ENCODE measurements around the gene SMYD5.
A peak's percentile ranks its signal among the peaks of the same experiment; 100 is the strongest.

The SMYD5 gene

DNA sequence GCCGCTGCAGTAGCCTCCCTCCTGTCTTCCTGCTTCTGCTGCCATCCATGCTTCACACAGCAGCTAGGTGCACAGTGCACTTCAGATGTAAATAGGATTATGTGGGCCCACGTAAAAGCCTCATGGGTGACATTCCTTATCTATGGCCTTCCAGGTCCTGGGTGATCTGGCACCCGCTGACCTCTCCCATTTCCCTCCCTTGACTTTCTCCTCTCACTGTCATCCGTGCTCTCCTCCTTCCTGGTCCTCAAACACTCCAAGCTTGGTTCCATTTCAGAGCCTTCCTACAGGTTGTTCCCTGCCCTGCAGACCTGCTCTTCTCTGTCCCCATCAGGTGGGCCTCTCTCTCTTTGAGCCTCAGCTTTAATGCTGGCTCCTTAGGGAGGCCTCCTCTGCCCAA is 4.0 kb upstream of the SMYD5 start:
- H3K27me3 ChIP-seq (replicated peaks; ENCODE audit: control insufficient read depth, insufficient read depth, low read length), result peaks cover 18% of the 10 kb centered on the region

DNA sequence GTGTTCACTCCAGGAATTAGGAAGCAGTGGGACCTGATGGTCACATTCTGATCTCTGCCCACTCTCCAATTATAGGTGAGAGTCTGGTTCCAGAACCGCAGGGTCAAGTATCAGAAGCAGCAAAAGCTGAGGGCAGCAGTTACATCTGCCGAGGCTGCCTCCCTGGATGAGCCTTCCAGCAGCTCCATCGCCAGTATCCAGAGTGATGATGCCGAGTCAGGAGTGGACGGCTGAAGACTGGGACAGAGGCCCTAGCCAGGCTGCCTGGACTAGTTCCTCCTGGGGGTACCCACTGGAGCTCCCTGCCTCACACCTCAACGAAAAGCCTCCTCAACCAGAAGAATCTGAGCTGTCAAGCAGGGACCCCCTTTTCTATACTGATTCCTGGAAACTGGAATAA is 3.3 kb upstream of the SMYD5 start:
- Histone ChIP-seq H3K4me1 (ENCODE audit: control insufficient read depth, insufficient read depth, low read length) (peaks cover 31% of the 10 kb centered on the region), H3K27me3 (replicated peaks; ENCODE audit: control insufficient read depth, insufficient read depth, low read length) (peaks cover 13% of the 10 kb centered on the region), H3K36me3 (ENCODE audit: control insufficient read depth, insufficient read depth, low read length, severe bottlenecking) (no peaks in the 10 kb centered on the region), H3K9ac (ENCODE audit: low read length) (no peak overlapping the region), H3K4me3 (ENCODE audit: low read length) (no peak overlapping the region), H3K9me3 (ENCODE audit: control insufficient read depth, low read length) (no peaks in the 10 kb centered on the region)
- DNase-seq (ENCODE audit: low read depth), result no peak

More for the DNA sequence above, 4.0 kb upstream of the SMYD5 start:
- Histone ChIP-seq H3K36me3 (ENCODE audit: control insufficient read depth, insufficient read depth, low read length, severe bottlenecking) (no peaks in the 10 kb centered on the region), H3K9me3 (ENCODE audit: control insufficient read depth, low read length) (no peaks in the 10 kb centered on the region), H3K4me1 (ENCODE audit: control insufficient read depth, insufficient read depth, low read length) (peaks cover 25% of the 10 kb centered on the region), H3K4me3 (ENCODE audit: low read length) (no peak overlapping the region), H3K9ac (ENCODE audit: low read length) (no peak overlapping the region)
- no peak for DNase-seq (ENCODE audit: low read depth)

DNA sequence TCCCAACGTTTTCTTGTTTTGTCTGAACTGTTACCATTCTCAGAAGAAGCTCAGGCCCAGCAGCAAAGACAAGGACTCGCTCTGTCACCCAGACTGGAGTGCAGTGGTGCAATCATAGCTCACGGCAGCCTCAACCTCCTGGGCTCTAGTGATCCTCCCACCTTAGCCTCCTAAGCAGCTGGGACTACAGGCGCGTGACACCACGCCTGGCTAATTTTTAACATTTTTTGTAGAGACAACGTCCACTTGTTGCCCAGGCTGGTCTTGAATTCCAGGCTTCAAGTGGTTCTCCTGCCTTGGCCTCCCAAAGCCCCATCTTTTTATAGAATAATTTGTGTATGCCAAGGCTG is 2.0 kb upstream of the SMYD5 start:
- peaks cover 33% of the 10 kb centered on the region for H3K4me1 ChIP-seq (ENCODE audit: control insufficient read depth, insufficient read depth, low read length)

DNA sequence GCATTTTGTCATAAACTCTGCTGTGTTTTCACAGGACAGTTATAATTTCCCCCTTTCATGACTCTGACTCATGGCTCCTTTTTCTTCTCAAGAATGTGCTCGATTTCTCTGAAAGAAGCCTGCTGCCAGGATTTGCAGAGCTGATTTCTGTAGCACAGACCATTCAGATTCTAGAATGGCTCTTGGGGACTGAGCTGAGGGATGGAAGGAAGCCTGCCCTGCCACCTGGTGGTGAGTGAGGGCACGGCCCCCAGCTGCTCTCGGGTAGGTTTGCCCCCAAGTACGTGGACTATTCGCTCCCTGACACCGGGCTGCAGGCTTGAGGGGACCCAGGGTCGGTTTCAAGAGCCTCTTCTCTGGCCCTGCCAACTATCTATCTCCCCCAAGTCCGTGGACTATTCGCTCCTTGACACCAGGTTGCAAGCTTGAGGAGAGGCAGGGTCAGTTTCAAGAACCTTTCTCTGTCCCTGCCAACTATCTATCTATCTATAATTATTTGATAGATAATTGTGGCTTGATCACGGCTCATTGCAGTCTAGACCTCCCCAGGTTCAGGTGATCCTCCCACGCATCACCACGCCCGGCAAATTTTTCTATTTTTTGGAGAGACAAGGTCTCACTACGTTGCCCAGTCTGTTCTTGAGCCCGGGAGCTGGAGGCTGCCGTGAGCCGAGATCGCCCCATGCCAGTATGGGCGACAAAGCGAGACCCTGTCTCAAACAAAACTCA is 1.4 kb upstream of the SMYD5 start:
- Histone ChIP-seq H3K9ac (ENCODE audit: low read length) (peak overlapping the region; percentile 93), H3K4me3 (ENCODE audit: low read length) (no peak overlapping the region)
- DNase-seq (ENCODE audit: low read depth), result peak; percentile 92

More for the DNA sequence above, 2.0 kb upstream of the SMYD5 start:
- H3K9me3 ChIP-seq (ENCODE audit: control insufficient read depth, low read length), result no peaks in the 10 kb centered on the region
- no peak overlapping the region for H3K4me3 ChIP-seq (ENCODE audit: low read length)
- peak overlapping the region; percentile 3 for H3K9ac ChIP-seq (ENCODE audit: low read length)
- H3K36me3 ChIP-seq (ENCODE audit: control insufficient read depth, insufficient read depth, low read length, severe bottlenecking), result no peaks in the 10 kb centered on the region
- DNase-seq (ENCODE audit: low read depth), result no peak
- H3K27me3 ChIP-seq (replicated peaks; ENCODE audit: control insufficient read depth, insufficient read depth, low read length), result peaks cover 4% of the 10 kb centered on the region

DNA sequence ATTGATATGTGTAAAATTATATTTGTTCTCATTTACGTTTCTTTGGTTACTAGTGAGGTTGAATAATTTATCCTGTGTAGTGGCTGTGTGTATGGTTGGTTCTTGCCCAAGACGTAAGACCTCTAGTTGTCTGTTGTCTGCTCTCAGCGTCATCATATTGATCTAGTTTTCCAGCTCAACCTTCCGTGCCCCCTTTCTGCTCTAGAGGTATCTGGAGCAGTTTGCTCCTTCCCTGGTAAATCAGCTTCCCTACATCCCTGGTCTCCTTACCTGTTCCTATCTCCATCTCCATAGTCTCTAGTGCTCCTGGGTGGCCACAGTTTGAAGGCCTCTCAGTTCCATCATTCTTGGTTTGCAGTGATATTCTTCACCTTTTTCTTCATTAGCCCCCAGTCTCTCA is 1.2 kb downstream of the SMYD5 start:
- Histone ChIP-seq H3K27me3 (replicated peaks; ENCODE audit: control insufficient read depth, insufficient read depth, low read length) (no peaks in the 10 kb centered on the region), H3K36me3 (ENCODE audit: control insufficient read depth, insufficient read depth, low read length, severe bottlenecking) (peaks cover 2% of the 10 kb centered on the region), H3K9ac (ENCODE audit: low read length) (peak overlapping the region; percentile 93), H3K4me3 (ENCODE audit: low read length) (peak overlapping the region; percentile 94), H3K4me1 (ENCODE audit: control insufficient read depth, insufficient read depth, low read length) (peaks cover 41% of the 10 kb centered on the region), H3K9me3 (ENCODE audit: control insufficient read depth, low read length) (no peaks in the 10 kb centered on the region)
- no peak for DNase-seq (ENCODE audit: low read depth)

More for the DNA sequence above, 1.4 kb upstream of the SMYD5 start:
- Histone ChIP-seq H3K27me3 (replicated peaks; ENCODE audit: control insufficient read depth, insufficient read depth, low read length) (peaks cover 3% of the 10 kb centered on the region), H3K4me1 (ENCODE audit: control insufficient read depth, insufficient read depth, low read length) (peaks cover 33% of the 10 kb centered on the region), H3K9me3 (ENCODE audit: control insufficient read depth, low read length) (no peaks in the 10 kb centered on the region), H3K36me3 (ENCODE audit: control insufficient read depth, insufficient read depth, low read length, severe bottlenecking) (no peaks in the 10 kb centered on the region)

DNA sequence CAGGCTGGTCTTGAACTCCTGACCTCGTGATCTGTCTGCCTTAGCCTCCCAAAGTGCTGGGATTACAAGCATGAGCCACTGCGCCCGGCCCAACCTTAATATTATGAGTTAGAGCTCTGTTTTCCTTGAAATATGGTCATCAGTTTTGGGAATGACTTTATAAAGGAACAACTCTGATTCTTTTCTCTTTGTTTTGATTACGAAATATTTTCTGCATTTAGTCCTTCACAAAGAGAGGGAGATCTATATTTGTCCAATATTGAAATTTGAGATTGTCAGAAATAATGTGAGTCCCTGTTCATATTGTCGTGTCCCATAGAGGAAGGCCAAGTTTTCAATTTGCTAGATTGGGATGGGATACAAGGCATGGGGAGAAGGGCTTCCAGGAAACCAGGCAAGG is 3.1 kb downstream of the SMYD5 start:
- Histone ChIP-seq H3K4me1 (ENCODE audit: control insufficient read depth, insufficient read depth, low read length) (peaks cover 37% of the 10 kb centered on the region), H3K9ac (ENCODE audit: low read length) (no peak overlapping the region), H3K4me3 (ENCODE audit: low read length) (no peak overlapping the region), H3K36me3 (ENCODE audit: control insufficient read depth, insufficient read depth, low read length, severe bottlenecking) (peaks cover 19% of the 10 kb centered on the region), H3K27me3 (replicated peaks; ENCODE audit: control insufficient read depth, insufficient read depth, low read length) (no peaks in the 10 kb centered on the region), H3K9me3 (ENCODE audit: control insufficient read depth, low read length) (no peaks in the 10 kb centered on the region)
- DNase-seq (ENCODE audit: low read depth), result no peak

DNA sequence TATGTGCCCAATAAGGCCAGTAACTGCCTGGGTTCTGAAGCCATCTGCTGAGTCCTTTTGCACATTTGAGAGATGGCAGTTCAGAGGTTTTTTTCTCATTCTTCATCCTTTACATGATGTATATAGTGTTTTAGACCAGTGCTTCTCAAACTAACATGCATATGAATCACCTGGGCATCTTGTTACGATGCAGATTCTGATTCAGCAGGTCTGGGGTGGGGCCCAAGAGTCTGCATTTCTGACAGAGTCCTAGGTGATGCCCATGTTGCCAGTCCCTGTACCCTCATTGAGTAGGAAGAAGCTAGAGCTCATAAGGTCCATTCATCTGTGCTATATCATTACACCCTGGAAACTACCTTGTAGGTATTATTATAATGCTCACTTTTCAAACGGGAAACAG is 3.8 kb downstream of the SMYD5 start:
- Histone ChIP-seq H3K9ac (ENCODE audit: low read length) (no peak overlapping the region), H3K9me3 (ENCODE audit: control insufficient read depth, low read length) (no peaks in the 10 kb centered on the region), H3K36me3 (ENCODE audit: control insufficient read depth, insufficient read depth, low read length, severe bottlenecking) (peaks cover 22% of the 10 kb centered on the region), H3K4me3 (ENCODE audit: low read length) (no peak overlapping the region), H3K27me3 (replicated peaks; ENCODE audit: control insufficient read depth, insufficient read depth, low read length) (no peaks in the 10 kb centered on the region), H3K4me1 (ENCODE audit: control insufficient read depth, insufficient read depth, low read length) (peaks cover 31% of the 10 kb centered on the region)
- no peak for DNase-seq (ENCODE audit: low read depth)

DNA sequence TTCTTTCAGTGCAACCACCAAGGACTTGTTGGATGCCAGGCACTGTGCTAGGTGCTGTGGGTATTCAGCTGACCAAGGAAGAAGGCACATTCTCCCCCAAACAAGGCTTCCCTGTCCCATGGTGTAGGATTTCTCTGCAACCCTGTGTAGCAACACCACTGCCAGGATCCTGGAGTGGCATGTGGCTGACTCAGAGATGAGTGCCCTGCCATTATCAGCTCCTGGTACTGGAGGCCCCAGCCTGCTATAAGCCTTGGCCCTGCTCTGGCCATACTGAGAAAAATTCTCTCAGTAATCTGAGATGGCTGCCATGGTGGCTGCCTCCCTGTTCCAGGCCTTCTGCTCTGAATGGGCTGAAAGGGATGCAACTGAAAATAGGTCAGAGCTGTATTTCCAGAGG is 4.3 kb downstream of the SMYD5 start:
- no peak overlapping the region for H3K4me3 ChIP-seq (ENCODE audit: low read length)
- DNase-seq (ENCODE audit: low read depth), result peak; percentile 75
- H3K27me3 ChIP-seq (replicated peaks; ENCODE audit: control insufficient read depth, insufficient read depth, low read length), result no peaks in the 10 kb centered on the region
- no peak overlapping the region for H3K9ac ChIP-seq (ENCODE audit: low read length)
- peaks cover 27% of the 10 kb centered on the region for H3K4me1 ChIP-seq (ENCODE audit: control insufficient read depth, insufficient read depth, low read length)
- H3K36me3 ChIP-seq (ENCODE audit: control insufficient read depth, insufficient read depth, low read length, severe bottlenecking), result peaks cover 27% of the 10 kb centered on the region
- H3K9me3 ChIP-seq (ENCODE audit: control insufficient read depth, low read length), result no peaks in the 10 kb centered on the region

DNA sequence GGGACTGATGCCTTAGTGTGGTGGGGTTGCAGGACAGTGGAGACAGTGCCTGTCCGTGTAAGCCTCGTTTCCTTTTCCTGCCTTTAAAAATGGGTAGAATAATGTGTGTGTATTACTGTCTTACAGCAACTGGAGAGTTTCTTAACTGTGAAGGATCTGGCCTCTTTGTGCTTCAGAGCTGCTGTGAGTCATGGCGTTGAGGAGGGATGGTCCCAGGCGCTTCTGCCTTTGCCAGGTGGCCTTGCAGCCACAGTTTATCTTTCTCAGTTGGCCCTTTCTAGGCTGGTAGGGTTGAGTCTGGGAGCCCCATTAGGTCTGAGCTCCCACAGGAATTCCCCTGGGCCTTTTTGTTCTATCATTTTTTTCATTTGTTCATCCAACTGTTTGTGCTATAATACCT is 9.8 kb downstream of the SMYD5 start:
- Histone ChIP-seq H3K36me3 (ENCODE audit: control insufficient read depth, insufficient read depth, low read length, severe bottlenecking) (peaks cover 58% of the 10 kb centered on the region), H3K4me3 (ENCODE audit: low read length) (no peak overlapping the region), H3K9ac (ENCODE audit: low read length) (no peak overlapping the region), H3K4me1 (ENCODE audit: control insufficient read depth, insufficient read depth, low read length) (peaks cover 5% of the 10 kb centered on the region), H3K9me3 (ENCODE audit: control insufficient read depth, low read length) (no peaks in the 10 kb centered on the region), H3K27me3 (replicated peaks; ENCODE audit: control insufficient read depth, insufficient read depth, low read length) (no peaks in the 10 kb centered on the region)
- no peak for DNase-seq (ENCODE audit: low read depth)

DNA sequence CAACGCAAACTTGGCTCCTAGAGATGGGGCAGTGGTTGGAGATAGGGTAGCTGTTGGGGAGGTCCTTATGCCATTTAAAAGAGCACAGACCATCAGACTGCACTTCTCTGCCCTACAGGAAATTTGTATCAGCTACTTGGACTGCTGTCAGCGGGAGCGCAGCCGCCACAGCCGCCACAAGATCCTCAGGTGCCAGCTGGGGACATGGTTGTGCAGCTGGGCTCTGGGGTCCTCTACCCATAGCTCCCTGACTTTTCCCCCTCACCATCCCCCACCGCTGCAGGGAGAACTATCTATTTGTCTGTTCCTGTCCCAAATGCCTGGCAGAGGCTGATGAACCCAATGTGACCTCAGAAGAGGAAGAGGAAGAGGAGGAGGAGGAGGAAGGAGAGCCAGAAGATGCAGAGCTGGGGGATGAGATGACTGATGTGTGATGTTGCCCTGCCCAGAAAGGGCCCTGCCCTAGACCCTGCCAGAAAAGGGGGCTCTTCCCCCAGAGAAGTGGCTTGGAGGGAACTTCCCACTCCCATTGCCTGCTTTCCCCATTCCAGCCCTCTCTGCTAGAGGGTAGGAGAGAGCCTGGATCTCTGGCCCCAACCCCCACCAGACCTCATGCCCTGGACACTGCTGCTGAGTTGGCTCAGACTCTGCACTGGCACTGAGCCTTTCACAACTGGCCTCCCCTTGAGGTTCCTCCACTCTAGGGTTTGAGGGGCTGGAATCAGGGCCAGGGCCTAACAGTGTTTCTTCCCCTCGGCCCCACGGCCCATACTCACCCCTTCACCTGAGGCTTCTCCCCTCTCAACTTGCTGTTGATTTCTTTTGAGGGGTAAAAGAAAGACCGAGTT is 11.7 kb downstream of the SMYD5 start:
- H3K9me3 ChIP-seq (ENCODE audit: control insufficient read depth, low read length), result no peaks in the 10 kb centered on the region
- H3K36me3 ChIP-seq (ENCODE audit: control insufficient read depth, insufficient read depth, low read length, severe bottlenecking), result peaks cover 59% of the 10 kb centered on the region
- no peak for DNase-seq (ENCODE audit: low read depth)
- no peak overlapping the region for H3K9ac ChIP-seq (ENCODE audit: low read length)
- H3K27me3 ChIP-seq (replicated peaks; ENCODE audit: control insufficient read depth, insufficient read depth, low read length), result no peaks in the 10 kb centered on the region
- H3K4me1 ChIP-seq (ENCODE audit: control insufficient read depth, insufficient read depth, low read length), result peaks cover 5% of the 10 kb centered on the region
- no peak overlapping the region for H3K4me3 ChIP-seq (ENCODE audit: low read length)

DNA sequence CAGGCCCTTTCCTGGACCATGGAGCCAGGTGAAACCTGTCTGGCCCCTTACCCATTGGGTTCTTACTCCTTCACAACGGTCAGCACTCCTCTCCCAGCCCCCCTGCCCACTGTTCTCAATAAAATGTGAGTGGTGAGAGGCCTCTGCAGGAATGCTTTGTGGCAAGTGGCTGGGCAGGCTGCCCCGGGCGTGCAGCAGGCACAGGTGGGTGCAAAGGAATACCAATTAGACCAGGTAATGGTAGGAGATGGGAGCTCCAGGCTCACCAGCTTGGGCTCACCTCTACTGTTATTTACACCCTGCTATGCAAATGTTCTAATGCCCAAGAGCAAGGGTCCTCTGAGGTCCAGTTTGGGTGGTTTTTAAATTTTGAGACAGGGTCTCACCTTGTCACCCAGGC is 13.0 kb downstream of the SMYD5 start:
- peaks cover 5% of the 10 kb centered on the region for H3K4me1 ChIP-seq (ENCODE audit: control insufficient read depth, insufficient read depth, low read length)

More for the DNA sequence above, 13.0 kb downstream of the SMYD5 start:
- no peak overlapping the region for H3K4me3 ChIP-seq (ENCODE audit: low read length)
- H3K9me3 ChIP-seq (ENCODE audit: control insufficient read depth, low read length), result no peaks in the 10 kb centered on the region
- no peak for DNase-seq (ENCODE audit: low read depth)
- H3K36me3 ChIP-seq (ENCODE audit: control insufficient read depth, insufficient read depth, low read length, severe bottlenecking), result peaks cover 46% of the 10 kb centered on the region
- no peak overlapping the region for H3K9ac ChIP-seq (ENCODE audit: low read length)
- no peaks in the 10 kb centered on the region for H3K27me3 ChIP-seq (replicated peaks; ENCODE audit: control insufficient read depth, insufficient read depth, low read length)
